HepG2 (cell line): ENCODE measurements around the gene MEIS1. TPM values are rescaled to one million over a fixed set of nuclear protein-coding genes. Genes with fewer than 3 reads are reported as not detected.

Experiments used
- ATAC-seq: fragments of 200-7000 bp; cut with Tn5 transposase; 3 replicates; pipeline ENCODE4 v1.9.1; 2020; ENCODE audit warnings: mild to moderate bottlenecking, moderate library complexity
- BruUV-seq: library from RNA; stranded (reverse); fragments of 400-500 nt; replicated peaks from 2 replicates; lab custom pipeline; 2021; lab: Mats Ljungman, UMichigan
- CTCF ChIA-PET: fragments of 300-600 bp; formaldehyde crosslinking; extraction: SDS; loops from one replicate; lab custom pipeline; 2021; ENCODE audit warnings: low total read pairs, inconsistent platforms, low intra/inter-chr PET ratio; lab: Yijun Ruan, JAX
- POLR2A ChIA-PET: fragments of 350-600 bp; sonication (Branson Sonifier 250); formaldehyde crosslinking; loops from one replicate; lab custom pipeline; 2020; ENCODE audit warnings: antibody characterized with exemption, inconsistent platforms; lab: Yijun Ruan, JAX
- DNase-seq: peaks from one replicate; pipeline ENCODE4 v3.0.0-alpha.2; 2015; ENCODE audit warnings: low spot score
- FAIRE-seq: peaks from 3 replicates; lab custom pipeline; 2011; peaks lifted over from hg19 to GRCh38; lab: Jason Lieb, UNC
- H2AFZ ChIP-seq: one replicate; pipeline ENCODE4 v1.6.1; 2011; ENCODE audit warnings: low read length, inconsistent platforms
- H3K27ac ChIP-seq: fragments of 300-600 bp; 3 replicates; pipeline ENCODE4 v1.8.0; 2011; ENCODE audit warnings: mixed run types, mild to moderate bottlenecking, mixed read lengths, low read length, inconsistent platforms; ENCODE audit not compliant: insufficient read depth; ENCODE audit errors: extremely low read length
- H3K27me3 ChIP-seq, 2 experiments: fragments of 200-600 bp in 1 of 2; 2 replicates in 1 of 2; 3 replicates in 1 of 2; pipeline versions ENCODE4 v1.6.0 to v1.8.0; 2011; ENCODE audit warnings: low read length in 2 of 2, mild to moderate bottlenecking in 2 of 2, moderate library complexity in 2 of 2, inconsistent platforms in 1 of 2; ENCODE audit not compliant: insufficient read depth in 2 of 2, control insufficient read depth in 1 of 2
- H3K36me3 ChIP-seq, 2 experiments: fragments of 200-600 bp in 1 of 2; replicated peaks in 1 of 2; 2 replicates in 1 of 2; 3 replicates in 1 of 2; pipeline versions ENCODE4 v1.5.1 to v1.8.0; 2011; ENCODE audit warnings: low read length in 2 of 2, inconsistent platforms in 1 of 2; ENCODE audit not compliant: insufficient read depth in 2 of 2, control insufficient read depth in 1 of 2
- H3K4me1 ChIP-seq: 2 replicates; pipeline ENCODE4 v1.5.1; 2012; ENCODE audit warnings: low read length, inconsistent platforms; ENCODE audit not compliant: insufficient read depth
- H3K4me2 ChIP-seq: 2 replicates; pipeline ENCODE4 v1.6.0; 2011; ENCODE audit warnings: low read depth, low read length, inconsistent platforms
- H3K4me3 ChIP-seq, 3 experiments: fragments of 200-600 bp in 1 of 3; sonication (generic), shearing (Covaris generic) in 1 of 3; replicated peaks in 1 of 3; 2 replicates each; pipeline ENCODE4 v1.5.1; 2011 to 2016; ENCODE audit warnings: low read length in 3 of 3, inconsistent platforms in 2 of 3, low read depth in 2 of 3, mild to moderate bottlenecking in 2 of 3, control low read depth in 1 of 3, mixed read lengths in 1 of 3; ENCODE audit not compliant: insufficient read depth in 1 of 3
- H3K79me2 ChIP-seq: one replicate; pipeline ENCODE4 v1.6.1; 2011; ENCODE audit warnings: low read length, inconsistent platforms; ENCODE audit not compliant: insufficient read depth
- H3K9ac ChIP-seq: 2 replicates; pipeline ENCODE4 v1.6.0; 2011; ENCODE audit warnings: mild to moderate bottlenecking, low read depth, low read length, inconsistent platforms; ENCODE audit not compliant: insufficient read depth
- H3K9me3 ChIP-seq: 2 replicates; pipeline ENCODE4 v1.5.1; 2012; ENCODE audit warnings: mild to moderate bottlenecking, low read length
- H4K20me1 ChIP-seq: 2 replicates; pipeline ENCODE4 v1.6.0; 2011; ENCODE audit warnings: inconsistent platforms, mild to moderate bottlenecking, low read length, moderate library complexity; ENCODE audit not compliant: insufficient read depth
- ARNT2 ChIP-seq: sonication (generic); formaldehyde crosslinking; IDR thresholded peaks from 2 replicates; pipeline ENCODE4 v1.8.0; 2022; ENCODE audit warnings: mild to moderate bottlenecking, low read depth, missing genetic modification reagents, moderate library complexity
- GABPB1 ChIP-seq: IDR thresholded peaks from 2 replicates; pipeline ENCODE4 v1.6.1; 2016; ENCODE audit warnings: mild to moderate bottlenecking, missing genetic modification reagents, moderate library complexity, missing compliant biosample characterization
- MBNL3 ChIP-seq: fragments of 250-450 bp; sonication (Bioruptor Pico); conservative IDR thresholded peaks from 2 replicates; pipeline ENCODE4 v1.8.0; 2022; ENCODE audit warnings: mild to moderate bottlenecking, inconsistent platforms
- ZNF260 ChIP-seq: sonication (generic); formaldehyde crosslinking; IDR thresholded peaks from 2 replicates; pipeline ENCODE4 v1.4.0; 2020; ENCODE audit warnings: missing genetic modification reagents, low read depth, mild to moderate bottlenecking, borderline replicate concordance
- ZNF318 ChIP-seq: sonication (generic); formaldehyde crosslinking; IDR thresholded peaks from 2 replicates; pipeline ENCODE4 v1.4.0; 2020; ENCODE audit warnings: mild to moderate bottlenecking, missing genetic modification reagents
- ZNF761 ChIP-seq: sonication (generic); formaldehyde crosslinking; conservative IDR thresholded peaks from 2 replicates; pipeline ENCODE4 v1.4.0; 2020; ENCODE audit warnings: mild to moderate bottlenecking, missing genetic modification reagents
- ZSCAN20 ChIP-seq: sonication (generic); formaldehyde crosslinking; IDR thresholded peaks from 2 replicates; pipeline ENCODE4 v1.4.0; 2020; ENCODE audit warnings: missing genetic modification reagents, mild to moderate bottlenecking, borderline replicate concordance
- WGBS: methylation state at CpG from one replicate; pipeline ENCODE4 v1.1.6; 2017; ENCODE audit warnings: low lambda C conversion rate; 5-methylcytosine and 5-hydroxymethylcytosine counted together
- in situ Hi-C: cut with HindIII; loops from 2 replicates; pipeline ENCODE4 v1.10.0; 2017; ENCODE audit warnings: low pct_unique_long_range_greater_than_20kb; ENCODE audit not compliant: extremely low pct_ligation_motif_present
- intact Hi-C: fragments of 100-400 bp; cut with micrococcal nuclease; formaldehyde crosslinking; loops from one replicate; pipeline ENCODE4 v1.10.0; 2022; ENCODE audit not compliant: unreplicated experiment
- polyA plus RNA-seq, 8 experiments: library from polyadenylated mRNA; depleted of rRNA in 3 of 8; stranded (reverse) in 7 of 8; unstranded in 1 of 8; fragments of >200 nt; fragmentation: Illumina TruSeq in 4 of 8; extraction: Trizol in 4 of 8; gene quantifications; 2 replicates each; pipeline versions ENCODE4 v1.2.1 to v1.2.3, GENCODE V29; 2011 to 2016; ENCODE audit warnings: low read depth in 4 of 8, missing spikeins in 1 of 8, mixed read lengths in 1 of 8; ENCODE audit not compliant: insufficient read depth in 1 of 8
- total RNA-seq, 5 experiments: library from RNA; depleted of rRNA; stranded (reverse); fragments of >200 nt; fragmentation: Illumina TruSeq; extraction: Trizol; gene quantifications; 2 replicates each; pipeline ENCODE4 v1.2.3, GENCODE V29; 2016; ENCODE audit warnings: low read depth in 1 of 5
- TF ChIP-seq, protein P1 (sequence below): sonication (generic); formaldehyde crosslinking; IDR thresholded peaks from 2 replicates; pipeline ENCODE4 v1.9.0; 2021; ENCODE audit warnings: mild to moderate bottlenecking, missing genetic modification reagents
- TF ChIP-seq, protein P2 (sequence below): IDR thresholded peaks from 2 replicates; pipeline ENCODE4 v1.6.1; 2012; ENCODE audit warnings: inconsistent platforms

MEIS1 gene
- total and polyA plus RNA-seq, 2 of the 13 experiments (the other 11 are each of a cell fraction or from before 2014, with no cell fraction given), result 3.8 to 6.0 TPM

GRCh38 chr2:66469214-66469902, 34.4 kb downstream of the MEIS1 start:
- no peaks in the 10 kb centered on the region for H3K79me2 ChIP-seq
- no peaks in the 10 kb centered on the region for H3K4me1 ChIP-seq
- in situ Hi-C loops, result no loop called here
- H2AFZ ChIP-seq, result no peak overlapping the region
- CTCF ChIA-PET, result no interaction called here
- DNase-seq, result no peak
- no peak overlapping the region for H3K27ac ChIP-seq
- POLR2A ChIA-PET, result no interaction called here
- 84% methylated on average over 11 of the region's 11 CpGs for WGBS
- no peak overlapping the region for H3K9ac ChIP-seq
- H3K9me3 ChIP-seq, result no peaks in the 10 kb centered on the region
- no TSS peak for BruUV-seq
- H4K20me1 ChIP-seq, result no peaks in the 10 kb centered on the region
- ATAC-seq, result no peak
- H3K4me2 ChIP-seq, result no peak overlapping the region
- no peak for FAIRE-seq
- H3K4me3 ChIP-seq, result no peak overlapping the region
- H3K27me3 ChIP-seq, result no peaks in the 10 kb centered on the region
- no peaks in the 10 kb centered on the region for H3K36me3 ChIP-seq
- intact Hi-C loops, result no loop called here
- TF ChIP-seq GABPB1 (no peak), ZNF318 (CRISPR knock-in tag) (no peak), ZNF260 (CRISPR knock-in tag) (no peak), MBNL3 (CRISPR knock-in tag) (no peak), ZNF761 (CRISPR knock-in tag) (no peak), ARNT2 (no peak), ZSCAN20 (CRISPR knock-in tag) (no peak)
- TF ChIP-seq, protein P1, sequence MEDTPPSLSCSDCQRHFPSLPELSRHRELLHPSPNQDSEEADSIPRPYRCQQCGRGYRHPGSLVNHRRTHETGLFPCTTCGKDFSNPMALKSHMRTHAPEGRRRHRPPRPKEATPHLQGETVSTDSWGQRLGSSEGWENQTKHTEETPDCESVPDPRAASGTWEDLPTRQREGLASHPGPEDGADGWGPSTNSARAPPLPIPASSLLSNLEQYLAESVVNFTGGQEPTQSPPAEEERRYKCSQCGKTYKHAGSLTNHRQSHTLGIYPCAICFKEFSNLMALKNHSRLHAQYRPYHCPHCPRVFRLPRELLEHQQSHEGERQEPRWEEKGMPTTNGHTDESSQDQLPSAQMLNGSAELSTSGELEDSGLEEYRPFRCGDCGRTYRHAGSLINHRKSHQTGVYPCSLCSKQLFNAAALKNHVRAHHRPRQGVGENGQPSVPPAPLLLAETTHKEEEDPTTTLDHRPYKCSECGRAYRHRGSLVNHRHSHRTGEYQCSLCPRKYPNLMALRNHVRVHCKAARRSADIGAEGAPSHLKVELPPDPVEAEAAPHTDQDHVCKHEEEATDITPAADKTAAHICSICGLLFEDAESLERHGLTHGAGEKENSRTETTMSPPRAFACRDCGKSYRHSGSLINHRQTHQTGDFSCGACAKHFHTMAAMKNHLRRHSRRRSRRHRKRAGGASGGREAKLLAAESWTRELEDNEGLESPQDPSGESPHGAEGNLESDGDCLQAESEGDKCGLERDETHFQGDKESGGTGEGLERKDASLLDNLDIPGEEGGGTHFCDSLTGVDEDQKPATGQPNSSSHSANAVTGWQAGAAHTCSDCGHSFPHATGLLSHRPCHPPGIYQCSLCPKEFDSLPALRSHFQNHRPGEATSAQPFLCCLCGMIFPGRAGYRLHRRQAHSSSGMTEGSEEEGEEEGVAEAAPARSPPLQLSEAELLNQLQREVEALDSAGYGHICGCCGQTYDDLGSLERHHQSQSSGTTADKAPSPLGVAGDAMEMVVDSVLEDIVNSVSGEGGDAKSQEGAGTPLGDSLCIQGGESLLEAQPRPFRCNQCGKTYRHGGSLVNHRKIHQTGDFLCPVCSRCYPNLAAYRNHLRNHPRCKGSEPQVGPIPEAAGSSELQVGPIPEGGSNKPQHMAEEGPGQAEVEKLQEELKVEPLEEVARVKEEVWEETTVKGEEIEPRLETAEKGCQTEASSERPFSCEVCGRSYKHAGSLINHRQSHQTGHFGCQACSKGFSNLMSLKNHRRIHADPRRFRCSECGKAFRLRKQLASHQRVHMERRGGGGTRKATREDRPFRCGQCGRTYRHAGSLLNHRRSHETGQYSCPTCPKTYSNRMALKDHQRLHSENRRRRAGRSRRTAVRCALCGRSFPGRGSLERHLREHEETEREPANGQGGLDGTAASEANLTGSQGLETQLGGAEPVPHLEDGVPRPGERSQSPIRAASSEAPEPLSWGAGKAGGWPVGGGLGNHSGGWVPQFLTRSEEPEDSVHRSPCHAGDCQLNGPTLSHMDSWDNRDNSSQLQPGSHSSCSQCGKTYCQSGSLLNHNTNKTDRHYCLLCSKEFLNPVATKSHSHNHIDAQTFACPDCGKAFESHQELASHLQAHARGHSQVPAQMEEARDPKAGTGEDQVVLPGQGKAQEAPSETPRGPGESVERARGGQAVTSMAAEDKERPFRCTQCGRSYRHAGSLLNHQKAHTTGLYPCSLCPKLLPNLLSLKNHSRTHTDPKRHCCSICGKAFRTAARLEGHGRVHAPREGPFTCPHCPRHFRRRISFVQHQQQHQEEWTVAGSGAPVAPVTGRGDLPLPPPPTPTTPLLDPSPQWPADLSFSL (CRISPR knock-in tag), result no peak
- TF ChIP-seq, protein P2, sequence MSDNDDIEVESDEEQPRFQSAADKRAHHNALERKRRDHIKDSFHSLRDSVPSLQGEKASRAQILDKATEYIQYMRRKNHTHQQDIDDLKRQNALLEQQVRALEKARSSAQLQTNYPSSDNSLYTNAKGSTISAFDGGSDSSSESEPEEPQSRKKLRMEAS, result no peak
